SK-N-SH treated with all-trans-retinoic acid at 6 μM for 48 hours (cell line): Measurements from ENCODE around the gene ADIPOR2.

ENCODE experiments used
- ATAC-seq: fragments of 200-7000 bp; cut with Tn5 transposase; 3 replicates; pipeline ENCODE4 v1.9.1; 2020; ENCODE audit warnings: mild to moderate bottlenecking, moderate library complexity
- ARNTL ChIP-seq: fragments of 450-650 bp; formaldehyde crosslinking; IDR thresholded peaks from 2 replicates; pipeline ENCODE4 v1.5.0; 2020; ENCODE audit warnings: low read depth, mild to moderate bottlenecking, moderate library complexity, borderline replicate concordance
- BACH2 ChIP-seq: fragments of 250-450 bp; sonication (Bioruptor Pico); IDR thresholded peaks from 2 replicates; pipeline ENCODE4 v1.9.0; 2021; ENCODE audit warnings: mild to moderate bottlenecking, borderline replicate concordance
- CREB5 ChIP-seq: fragments of 250-450 bp; sonication (Bioruptor Pico); IDR thresholded peaks from 2 replicates; pipeline ENCODE4 v1.5.1; 2020; ENCODE audit warnings: low read depth, mild to moderate bottlenecking, moderate library complexity
- CSDC2 ChIP-seq: fragments of 250-450 bp; sonication (Bioruptor Pico); IDR thresholded peaks from 2 replicates; pipeline ENCODE4 v1.5.0; 2020; ENCODE audit warnings: mild to moderate bottlenecking, moderate library complexity
- CSRNP3 ChIP-seq: fragments of 250-450 bp; sonication (Bioruptor Pico); IDR thresholded peaks from 2 replicates; pipeline ENCODE4 v1.5.1; 2021; ENCODE audit warnings: mild to moderate bottlenecking, moderate library complexity
- ESRRG ChIP-seq: fragments of 250-450 bp; sonication (Bioruptor Pico); IDR thresholded peaks from 2 replicates; pipeline ENCODE4 v1.6.1; 2021; ENCODE audit warnings: mild to moderate bottlenecking
- GLIS3 ChIP-seq: fragments of 250-450 bp; sonication (Bioruptor Pico); IDR thresholded peaks from 2 replicates; pipeline ENCODE4 v1.5.0; 2020; ENCODE audit warnings: mild to moderate bottlenecking, moderate library complexity
- ISL1 ChIP-seq: fragments of 250-450 bp; sonication (Bioruptor Pico); IDR thresholded peaks from 2 replicates; pipeline ENCODE4 v2.1.2; 2022; ENCODE audit warnings: mild to moderate bottlenecking, moderate library complexity
- OSR1 ChIP-seq: fragments of 250-450 bp; sonication (Bioruptor Pico); IDR thresholded peaks from 2 replicates; pipeline ENCODE4 v1.8.0; 2022; ENCODE audit warnings: moderate library complexity, mild to moderate bottlenecking, inconsistent platforms
- RARB ChIP-seq: fragments of 250-450 bp; sonication (Bioruptor Pico); IDR thresholded peaks from 2 replicates; pipeline ENCODE4 v1.8.0; 2021; ENCODE audit warnings: mild to moderate bottlenecking, moderate library complexity
- SNAI2 ChIP-seq: fragments of 250-450 bp; sonication (Bioruptor Pico); IDR thresholded peaks from 2 replicates; pipeline ENCODE4 v1.5.0; 2020; ENCODE audit warnings: mild to moderate bottlenecking, moderate library complexity
- TCF4 ChIP-seq: fragments of 250-450 bp; sonication (Bioruptor Pico); IDR thresholded peaks from 2 replicates; pipeline ENCODE4 v1.8.0; 2021; ENCODE audit warnings: mild to moderate bottlenecking, moderate library complexity, borderline replicate concordance
- TOX ChIP-seq: fragments of 250-450 bp; sonication (Bioruptor Pico); IDR thresholded peaks from 2 replicates; pipeline ENCODE4 v1.8.0; 2021; ENCODE audit warnings: mild to moderate bottlenecking, moderate library complexity, borderline replicate concordance
- ZC3H10 ChIP-seq: fragments of 250-450 bp; sonication (Bioruptor Pico); IDR thresholded peaks from 2 replicates; pipeline ENCODE4 v1.5.1; 2021; ENCODE audit warnings: mild to moderate bottlenecking, moderate library complexity
- ZFP30 ChIP-seq: fragments of 450-650 bp; formaldehyde crosslinking; IDR thresholded peaks from 2 replicates; pipeline ENCODE4 v1.5.0; 2022; ENCODE audit warnings: mild to moderate bottlenecking, moderate library complexity
- ZNF565 ChIP-seq: fragments of 450-650 bp; formaldehyde crosslinking; conservative IDR thresholded peaks from 2 replicates; pipeline ENCODE4 v1.5.0; 2020; ENCODE audit warnings: low read depth, mild to moderate bottlenecking, moderate library complexity
- ZNF70 ChIP-seq: fragments of 450-650 bp; formaldehyde crosslinking; IDR thresholded peaks from 2 replicates; pipeline ENCODE4 v1.5.0; 2020; ENCODE audit warnings: mild to moderate bottlenecking, moderate library complexity
- ZNF8 ChIP-seq: fragments of 450-650 bp; formaldehyde crosslinking; IDR thresholded peaks from 2 replicates; pipeline ENCODE4 v1.5.0; 2020; ENCODE audit warnings: mild to moderate bottlenecking, moderate library complexity
- TF ChIP-seq, protein P1 (sequence below): fragments of 250-450 bp; sonication (Bioruptor Pico); IDR thresholded peaks from 2 replicates; pipeline ENCODE4 v1.8.0; 2020; ENCODE audit warnings: mild to moderate bottlenecking, moderate library complexity, borderline replicate concordance
- TF ChIP-seq, protein P2 (sequence below): fragments of 250-450 bp; sonication (Bioruptor Pico); IDR thresholded peaks from 2 replicates; pipeline ENCODE4 v1.8.0; 2021; ENCODE audit warnings: low read depth, mild to moderate bottlenecking, moderate library complexity, borderline replicate concordance

The ADIPOR2 gene

DNA sequence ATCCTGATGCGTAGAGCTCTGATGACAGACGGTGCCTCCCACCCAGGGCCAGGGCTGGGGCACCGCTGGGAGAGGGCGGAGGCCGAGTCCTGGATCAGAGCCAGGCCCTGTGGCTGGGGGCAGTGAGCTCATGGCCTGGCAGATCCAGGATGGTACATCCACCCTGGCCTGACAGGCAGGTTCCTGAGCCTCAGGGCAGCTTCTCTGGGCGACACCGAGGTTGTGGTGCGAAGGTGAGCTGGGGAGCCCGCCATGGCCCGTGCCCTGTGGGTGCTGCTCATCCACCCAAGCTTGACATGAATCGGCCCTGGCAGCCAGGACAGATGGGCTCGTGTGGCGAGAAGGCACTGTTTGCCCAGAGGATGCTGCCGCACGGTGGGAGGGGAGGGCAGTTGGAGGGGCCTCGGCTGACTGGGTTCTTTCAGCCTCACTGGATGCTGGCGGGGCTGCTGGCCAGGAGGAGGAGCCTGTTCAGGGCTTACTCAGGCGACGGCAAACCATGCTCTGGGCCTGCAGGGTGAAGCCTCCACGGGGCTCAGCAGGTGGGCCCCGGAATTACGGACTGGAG lies 146.1 kb downstream of the ADIPOR2 start:
- no peak for TF ChIP-seq CSDC2
- TF ChIP-seq RARB = no peak
- TF ChIP-seq SNAI2 = no peak
- no peak for TF ChIP-seq BACH2 (CRISPR knock-in tag)
- no peak for TF ChIP-seq GLIS3 (CRISPR knock-in tag)
- no peak for TF ChIP-seq TCF4 (CRISPR knock-in tag)
- no peak for TF ChIP-seq ZC3H10 (CRISPR knock-in tag)
- TF ChIP-seq CSRNP3 (CRISPR knock-in tag) = no peak
- TF ChIP-seq CREB5 (CRISPR knock-in tag) = no peak
- TF ChIP-seq ZNF70 (CRISPR knock-in tag) = no peak
- no peak for TF ChIP-seq TOX (CRISPR knock-in tag)
- TF ChIP-seq, protein P1, sequence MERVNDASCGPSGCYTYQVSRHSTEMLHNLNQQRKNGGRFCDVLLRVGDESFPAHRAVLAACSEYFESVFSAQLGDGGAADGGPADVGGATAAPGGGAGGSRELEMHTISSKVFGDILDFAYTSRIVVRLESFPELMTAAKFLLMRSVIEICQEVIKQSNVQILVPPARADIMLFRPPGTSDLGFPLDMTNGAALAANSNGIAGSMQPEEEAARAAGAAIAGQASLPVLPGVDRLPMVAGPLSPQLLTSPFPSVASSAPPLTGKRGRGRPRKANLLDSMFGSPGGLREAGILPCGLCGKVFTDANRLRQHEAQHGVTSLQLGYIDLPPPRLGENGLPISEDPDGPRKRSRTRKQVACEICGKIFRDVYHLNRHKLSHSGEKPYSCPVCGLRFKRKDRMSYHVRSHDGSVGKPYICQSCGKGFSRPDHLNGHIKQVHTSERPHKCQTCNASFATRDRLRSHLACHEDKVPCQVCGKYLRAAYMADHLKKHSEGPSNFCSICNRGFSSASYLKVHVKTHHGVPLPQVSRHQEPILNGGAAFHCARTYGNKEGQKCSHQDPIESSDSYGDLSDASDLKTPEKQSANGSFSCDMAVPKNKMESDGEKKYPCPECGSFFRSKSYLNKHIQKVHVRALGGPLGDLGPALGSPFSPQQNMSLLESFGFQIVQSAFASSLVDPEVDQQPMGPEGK = no peak
- no peak for TF ChIP-seq OSR1 (CRISPR knock-in tag)
- TF ChIP-seq, protein P2, sequence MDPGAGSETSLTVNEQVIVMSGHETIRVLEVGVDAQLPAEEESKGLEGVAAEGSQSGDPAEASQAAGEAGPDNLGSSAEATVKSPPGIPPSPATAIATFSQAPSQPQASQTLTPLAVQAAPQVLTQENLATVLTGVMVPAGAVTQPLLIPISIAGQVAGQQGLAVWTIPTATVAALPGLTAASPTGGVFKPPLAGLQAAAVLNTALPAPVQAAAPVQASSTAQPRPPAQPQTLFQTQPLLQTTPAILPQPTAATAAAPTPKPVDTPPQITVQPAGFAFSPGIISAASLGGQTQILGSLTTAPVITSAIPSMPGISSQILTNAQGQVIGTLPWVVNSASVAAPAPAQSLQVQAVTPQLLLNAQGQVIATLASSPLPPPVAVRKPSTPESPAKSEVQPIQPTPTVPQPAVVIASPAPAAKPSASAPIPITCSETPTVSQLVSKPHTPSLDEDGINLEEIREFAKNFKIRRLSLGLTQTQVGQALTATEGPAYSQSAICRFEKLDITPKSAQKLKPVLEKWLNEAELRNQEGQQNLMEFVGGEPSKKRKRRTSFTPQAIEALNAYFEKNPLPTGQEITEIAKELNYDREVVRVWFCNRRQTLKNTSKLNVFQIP = no peak
- TF ChIP-seq ZNF565 = no peak
- TF ChIP-seq ZNF8 (CRISPR knock-in tag) = no peak
- no peak for TF ChIP-seq ARNTL (CRISPR knock-in tag)
- TF ChIP-seq ZFP30 (CRISPR knock-in tag) = no peak
- no peak for TF ChIP-seq ESRRG (CRISPR knock-in tag)
- peak; percentile 11; the same call in 1 of the 3 replicates for ATAC-seq

- TF ChIP-seq ZNF565 (no peak), RARB (no peak), CSRNP3 (CRISPR knock-in tag) (no peak), ISL1 (CRISPR knock-in tag) (no peak), CREB5 (CRISPR knock-in tag) (no peak), ESRRG (CRISPR knock-in tag) (no peak), CSDC2 (no peak), BACH2 (CRISPR knock-in tag) (no peak)
- TF ChIP-seq, all 23 proteins: peak for 0
- peak; percentile 69 for ATAC-seq
These were observed 146.8 kb downstream of the ADIPOR2 start for GRCh38 chr12:1837541-1838204.
